K562 (cell line): ENCODE results near the gene CCDC106. TPM values are rescaled to one million over a fixed set of nuclear protein-coding genes. Genes with fewer than 3 reads are reported as not detected.

ENCODE experiments used
- BCOR ChIP-seq: fragments of 450-650 bp; IDR thresholded peaks from 2 replicates; pipeline ENCODE4 v1.6.1; 2016
- HCFC1 ChIP-seq: IDR thresholded peaks from 2 replicates; pipeline ENCODE4 v1.6.1; 2012; ENCODE audit warnings: low read depth, low read length, improper control_type of control experiment
- HEY1 ChIP-seq: fragments of 250-450 bp; sonication (Bioruptor Pico); IDR thresholded peaks from 2 replicates; pipeline ENCODE4 v1.5.0; 2020; ENCODE audit warnings: mild to moderate bottlenecking, moderate library complexity, borderline replicate concordance
- HNRNPL ChIP-seq: fragments of 200-400 bp; formaldehyde crosslinking; IDR thresholded peaks from 2 replicates; pipeline ENCODE4 v1.6.1; 2017; ENCODE audit warnings: low read depth, mild to moderate bottlenecking, low read length
- LARP7 ChIP-seq: fragments of 450-650 bp; IDR thresholded peaks from 2 replicates; pipeline ENCODE4 v1.6.1; 2016
- MAFF ChIP-seq: IDR thresholded peaks from 2 replicates; pipeline ENCODE4 v1.6.1; 2012; ENCODE audit warnings: low read length, improper control_type of control experiment
- SIN3A ChIP-seq, 2 experiments: fragments of 150-350 bp in 1 of 2; IDR thresholded peaks; 2 replicates each; pipeline ENCODE4 v1.6.1; 2011 to 2016; ENCODE audit warnings: borderline replicate concordance in 2 of 2, low read depth in 2 of 2, low read length in 2 of 2, mild to moderate bottlenecking in 2 of 2, moderate library complexity in 2 of 2; ENCODE audit not compliant: control insufficient read depth in 1 of 2
- SIX5 ChIP-seq, 2 experiments: IDR thresholded peaks; 2 replicates each; pipeline ENCODE4 v1.6.1; 2011; ENCODE audit warnings: low read length in 2 of 2, borderline replicate concordance in 1 of 2, low read depth in 1 of 2, mild to moderate bottlenecking in 1 of 2, moderate library complexity in 1 of 2; ENCODE audit not compliant: insufficient read depth in 1 of 2
- SMARCA4 ChIP-seq: fragments of 450-650 bp; IDR thresholded peaks from 2 replicates; pipeline ENCODE4 v1.6.1; 2016
- ZKSCAN3 ChIP-seq: fragments of 250-450 bp; sonication (Bioruptor Pico); IDR thresholded peaks from 2 replicates; pipeline ENCODE4 v1.4.0; 2020
- ZNF232 ChIP-seq: sonication (generic); formaldehyde crosslinking; IDR thresholded peaks from 2 replicates; pipeline ENCODE4 v1.8.0; 2022; ENCODE audit warnings: mild to moderate bottlenecking, missing genetic modification reagents
- ZNF77 ChIP-seq: fragments of 250-450 bp; sonication (Bioruptor Pico); IDR thresholded peaks from 2 replicates; pipeline ENCODE4 v1.5.0; 2020
- polyA plus RNA-seq, 8 experiments: library from polyadenylated mRNA; depleted of rRNA in 4 of 8; stranded (reverse) in 5 of 8; unstranded in 3 of 8; fragments of >200 nt; fragmentation: Nextera tagmentation in 2 of 8; fragmentation: Illumina TruSeq in 1 of 8; extraction: Ambion mirVana in 2 of 8; extraction: Trizol in 1 of 8; gene quantifications; 2 replicates each; pipeline versions ENCODE4 v1.2.1 to v1.2.3, GENCODE V29; 2011 to 2014; ENCODE audit warnings: inconsistent platforms in 1 of 8, missing spikeins in 1 of 8
- total RNA-seq, 7 experiments: library from RNA; depleted of rRNA in 6 of 7; stranded (reverse); fragments of >200 nt in 6 of 7; fragmentation: Illumina TruSeq in 2 of 7; extraction: Trizol in 2 of 7; gene quantifications; 2 replicates each; pipeline versions ENCODE4 v1.2.1 to v1.2.3, GENCODE V29; 2011 to 2021; ENCODE audit warnings: low replicate concordance in 1 of 7
- TF ChIP-seq, protein P1 (sequence below): fragments of 250-450 bp; sonication (Bioruptor Pico); IDR thresholded peaks from 2 replicates; pipeline ENCODE4 v1.8.0; 2021; ENCODE audit warnings: moderate library complexity, mild to moderate bottlenecking, inconsistent platforms
- TF ChIP-seq, protein P2 (sequence below): fragments of 150-350 bp; conservative IDR thresholded peaks from 2 replicates; pipeline ENCODE4 v1.6.1; 2014; ENCODE audit warnings: low read length
- TF ChIP-seq, protein P3 (sequence below): sonication (generic); formaldehyde crosslinking; IDR thresholded peaks from 2 replicates; pipeline ENCODE4 v1.8.1; 2023; ENCODE audit warnings: mild to moderate bottlenecking, missing genetic modification reagents
- TF ChIP-seq, protein P4 (sequence below): fragments of 450-650 bp; IDR thresholded peaks from 2 replicates; pipeline ENCODE4 v1.7.1; 2018; ENCODE audit warnings: mild to moderate bottlenecking, low read depth; ENCODE audit not compliant: partially characterized antibody

CCDC106 gene
- total and polyA plus RNA-seq, 9 of the 15 experiments (the other 6 are each of a cell fraction or from before 2014, with no cell fraction given): 0.10 to 27.5 (median 15.0) TPM; not detected in 1

DNA sequence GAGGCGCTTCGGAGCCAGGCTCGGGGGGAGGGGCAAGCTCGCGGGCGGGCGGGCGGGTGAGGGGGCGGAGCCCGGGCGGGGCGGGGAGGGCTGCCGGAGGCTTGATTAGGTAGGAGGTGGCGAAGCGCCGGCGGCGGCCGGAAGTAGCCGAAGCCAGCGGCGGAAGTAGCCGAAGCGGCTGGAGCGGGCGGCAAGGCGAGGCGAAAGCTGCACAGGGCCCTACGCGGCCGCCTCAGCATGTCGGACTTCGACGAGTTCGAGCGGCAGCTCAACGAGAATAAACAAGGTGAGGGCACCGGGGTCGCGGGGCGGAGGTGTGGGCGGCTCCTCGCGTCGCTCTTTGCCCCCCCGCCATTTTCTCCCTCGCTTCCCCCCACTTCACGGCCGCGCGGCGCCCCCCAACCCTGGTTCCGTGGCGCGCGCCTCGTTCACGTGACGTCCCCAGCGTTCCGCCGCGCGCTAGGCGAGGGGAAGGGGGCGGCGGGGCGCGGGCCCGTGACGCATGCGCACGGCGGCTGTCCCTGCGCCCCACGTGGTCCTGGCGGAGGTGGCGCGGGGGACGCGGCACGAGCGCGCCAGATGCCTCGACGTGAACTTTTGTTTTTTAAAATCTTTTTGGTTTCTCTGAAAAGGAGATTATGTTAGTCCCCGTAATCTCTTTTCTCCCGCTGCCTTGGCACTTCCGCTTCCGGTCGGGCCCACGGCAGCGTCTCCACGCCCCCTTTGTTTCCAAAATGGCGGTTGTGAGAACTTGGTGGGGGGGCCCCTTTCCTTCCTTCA, 7.0 kb downstream of the CCDC106 start, which contains the start of gene U2AF2 (continued):
- TF ChIP-seq, protein P1, sequence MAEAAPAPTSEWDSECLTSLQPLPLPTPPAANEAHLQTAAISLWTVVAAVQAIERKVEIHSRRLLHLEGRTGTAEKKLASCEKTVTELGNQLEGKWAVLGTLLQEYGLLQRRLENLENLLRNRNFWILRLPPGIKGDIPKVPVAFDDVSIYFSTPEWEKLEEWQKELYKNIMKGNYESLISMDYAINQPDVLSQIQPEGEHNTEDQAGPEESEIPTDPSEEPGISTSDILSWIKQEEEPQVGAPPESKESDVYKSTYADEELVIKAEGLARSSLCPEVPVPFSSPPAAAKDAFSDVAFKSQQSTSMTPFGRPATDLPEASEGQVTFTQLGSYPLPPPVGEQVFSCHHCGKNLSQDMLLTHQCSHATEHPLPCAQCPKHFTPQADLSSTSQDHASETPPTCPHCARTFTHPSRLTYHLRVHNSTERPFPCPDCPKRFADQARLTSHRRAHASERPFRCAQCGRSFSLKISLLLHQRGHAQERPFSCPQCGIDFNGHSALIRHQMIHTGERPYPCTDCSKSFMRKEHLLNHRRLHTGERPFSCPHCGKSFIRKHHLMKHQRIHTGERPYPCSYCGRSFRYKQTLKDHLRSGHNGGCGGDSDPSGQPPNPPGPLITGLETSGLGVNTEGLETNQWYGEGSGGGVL (CRISPR knock-in tag): no peak
- TF ChIP-seq SIX5 (IDR thresholded peaks at IDR 0.05; ENCODE audit: borderline replicate concordance in 1 of 2, insufficient read depth in 1 of 2, low read depth in 1 of 2, low read length in 2 of 2) (no peak), ZNF232 (CRISPR knock-in tag) (no peak), HEY1 (CRISPR knock-in tag) (no peak), SMARCA4 (no peak), SIN3A (IDR thresholded peaks at IDR 0.05; ENCODE audit: borderline replicate concordance in 2 of 2, control insufficient read depth in 1 of 2, low read depth in 2 of 2, low read length in 2 of 2) (peak; percentile 86 to 89; a peak in 3 of 4 replicates), ZNF77 (CRISPR knock-in tag) (no peak), BCOR (no peak), HNRNPL (peak; percentile 51; the same call in 1 of the 2 replicates), ZKSCAN3 (CRISPR knock-in tag) (no peak), HCFC1 (peak; percentile 13), LARP7 (no peak), MAFF (no peak)
- TF ChIP-seq, protein P2, sequence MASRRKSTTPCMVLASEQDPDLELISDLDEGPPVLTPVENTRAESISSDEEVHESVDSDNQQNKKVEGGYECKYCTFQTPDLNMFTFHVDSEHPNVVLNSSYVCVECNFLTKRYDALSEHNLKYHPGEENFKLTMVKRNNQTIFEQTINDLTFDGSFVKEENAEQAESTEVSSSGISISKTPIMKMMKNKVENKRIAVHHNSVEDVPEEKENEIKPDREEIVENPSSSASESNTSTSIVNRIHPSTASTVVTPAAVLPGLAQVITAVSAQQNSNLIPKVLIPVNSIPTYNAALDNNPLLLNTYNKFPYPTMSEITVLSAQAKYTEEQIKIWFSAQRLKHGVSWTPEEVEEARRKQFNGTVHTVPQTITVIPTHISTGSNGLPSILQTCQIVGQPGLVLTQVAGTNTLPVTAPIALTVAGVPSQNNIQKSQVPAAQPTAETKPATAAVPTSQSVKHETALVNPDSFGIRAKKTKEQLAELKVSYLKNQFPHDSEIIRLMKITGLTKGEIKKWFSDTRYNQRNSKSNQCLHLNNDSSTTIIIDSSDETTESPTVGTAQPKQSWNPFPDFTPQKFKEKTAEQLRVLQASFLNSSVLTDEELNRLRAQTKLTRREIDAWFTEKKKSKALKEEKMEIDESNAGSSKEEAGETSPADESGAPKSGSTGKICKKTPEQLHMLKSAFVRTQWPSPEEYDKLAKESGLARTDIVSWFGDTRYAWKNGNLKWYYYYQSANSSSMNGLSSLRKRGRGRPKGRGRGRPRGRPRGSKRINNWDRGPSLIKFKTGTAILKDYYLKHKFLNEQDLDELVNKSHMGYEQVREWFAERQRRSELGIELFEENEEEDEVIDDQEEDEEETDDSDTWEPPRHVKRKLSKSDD: no peak
- TF ChIP-seq, protein P3, sequence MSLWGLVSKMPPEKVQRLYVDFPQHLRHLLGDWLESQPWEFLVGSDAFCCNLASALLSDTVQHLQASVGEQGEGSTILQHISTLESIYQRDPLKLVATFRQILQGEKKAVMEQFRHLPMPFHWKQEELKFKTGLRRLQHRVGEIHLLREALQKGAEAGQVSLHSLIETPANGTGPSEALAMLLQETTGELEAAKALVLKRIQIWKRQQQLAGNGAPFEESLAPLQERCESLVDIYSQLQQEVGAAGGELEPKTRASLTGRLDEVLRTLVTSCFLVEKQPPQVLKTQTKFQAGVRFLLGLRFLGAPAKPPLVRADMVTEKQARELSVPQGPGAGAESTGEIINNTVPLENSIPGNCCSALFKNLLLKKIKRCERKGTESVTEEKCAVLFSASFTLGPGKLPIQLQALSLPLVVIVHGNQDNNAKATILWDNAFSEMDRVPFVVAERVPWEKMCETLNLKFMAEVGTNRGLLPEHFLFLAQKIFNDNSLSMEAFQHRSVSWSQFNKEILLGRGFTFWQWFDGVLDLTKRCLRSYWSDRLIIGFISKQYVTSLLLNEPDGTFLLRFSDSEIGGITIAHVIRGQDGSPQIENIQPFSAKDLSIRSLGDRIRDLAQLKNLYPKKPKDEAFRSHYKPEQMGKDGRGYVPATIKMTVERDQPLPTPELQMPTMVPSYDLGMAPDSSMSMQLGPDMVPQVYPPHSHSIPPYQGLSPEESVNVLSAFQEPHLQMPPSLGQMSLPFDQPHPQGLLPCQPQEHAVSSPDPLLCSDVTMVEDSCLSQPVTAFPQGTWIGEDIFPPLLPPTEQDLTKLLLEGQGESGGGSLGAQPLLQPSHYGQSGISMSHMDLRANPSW (CRISPR knock-in tag): no peak
- TF ChIP-seq, protein P4, sequence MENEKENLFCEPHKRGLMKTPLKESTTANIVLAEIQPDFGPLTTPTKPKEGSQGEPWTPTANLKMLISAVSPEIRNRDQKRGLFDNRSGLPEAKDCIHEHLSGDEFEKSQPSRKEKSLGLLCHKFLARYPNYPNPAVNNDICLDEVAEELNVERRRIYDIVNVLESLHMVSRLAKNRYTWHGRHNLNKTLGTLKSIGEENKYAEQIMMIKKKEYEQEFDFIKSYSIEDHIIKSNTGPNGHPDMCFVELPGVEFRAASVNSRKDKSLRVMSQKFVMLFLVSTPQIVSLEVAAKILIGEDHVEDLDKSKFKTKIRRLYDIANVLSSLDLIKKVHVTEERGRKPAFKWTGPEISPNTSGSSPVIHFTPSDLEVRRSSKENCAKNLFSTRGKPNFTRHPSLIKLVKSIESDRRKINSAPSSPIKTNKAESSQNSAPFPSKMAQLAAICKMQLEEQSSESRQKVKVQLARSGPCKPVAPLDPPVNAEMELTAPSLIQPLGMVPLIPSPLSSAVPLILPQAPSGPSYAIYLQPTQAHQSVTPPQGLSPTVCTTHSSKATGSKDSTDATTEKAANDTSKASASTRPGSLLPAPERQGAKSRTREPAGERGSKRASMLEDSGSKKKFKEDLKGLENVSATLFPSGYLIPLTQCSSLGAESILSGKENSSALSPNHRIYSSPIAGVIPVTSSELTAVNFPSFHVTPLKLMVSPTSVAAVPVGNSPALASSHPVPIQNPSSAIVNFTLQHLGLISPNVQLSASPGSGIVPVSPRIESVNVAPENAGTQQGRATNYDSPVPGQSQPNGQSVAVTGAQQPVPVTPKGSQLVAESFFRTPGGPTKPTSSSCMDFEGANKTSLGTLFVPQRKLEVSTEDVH: peak; percentile 83
